HPDE6-E6E7 (cell line): ENCODE results near the gene FAM53C.
"Not testable (repeated sequence)": the region's sequence is repeated elsewhere in the genome, so short reads cannot be mapped to it uniquely, and the experiment has no call there.

Source experiments
- DNase-seq: peaks from one replicate; pipeline ENCODE4 v3.0.0; 2011; ENCODE audit warnings: missing footprints; ENCODE audit errors: extremely low spot score

The FAM53C gene

DNA sequence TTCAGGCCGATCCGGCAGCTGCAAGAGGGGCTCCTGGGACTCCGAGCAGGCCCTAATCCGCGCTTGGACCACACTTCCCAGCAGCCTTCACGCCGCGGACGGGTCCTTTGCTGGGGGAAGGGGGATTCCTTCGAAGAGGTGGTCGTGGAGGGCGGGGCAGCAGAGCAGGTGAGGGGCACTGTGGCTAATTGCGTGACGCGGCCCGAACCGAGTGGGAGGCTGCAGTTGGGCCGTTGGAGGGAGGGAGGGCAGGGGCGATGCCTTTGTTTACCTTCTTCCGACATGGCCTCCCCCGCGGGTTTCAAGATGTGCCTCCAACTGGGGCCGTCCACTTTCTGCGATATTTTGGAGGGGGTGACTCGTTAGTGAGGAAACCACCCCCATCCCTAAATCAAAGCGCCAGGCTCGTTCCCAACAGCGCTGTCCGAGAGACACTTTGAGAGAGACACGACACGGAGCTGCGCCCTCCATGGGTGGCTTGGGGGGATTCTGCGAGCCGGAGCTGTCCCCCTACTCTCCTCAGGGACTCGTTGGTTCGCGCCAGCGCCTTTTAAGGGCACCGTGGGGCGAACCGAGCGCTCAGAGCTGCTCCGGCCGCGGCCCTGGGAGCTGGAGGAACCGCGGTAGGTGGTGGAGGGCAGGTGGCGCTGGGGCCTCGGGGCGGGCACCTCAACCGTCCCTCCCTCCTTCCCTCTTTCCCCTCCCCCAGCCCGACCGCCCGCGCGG is at the start of gene FAM53C:
Gene FAM53C (plus strand): TSS at position 582 of the 726 bp plus-strand sequence. CDS start 3,070 bp downstream, outside the sequence.
- peak; percentile 79 for DNase-seq

- DNase-seq, result no peak
Measured at GRCh38 chr5:138289296-138289695, 48.8 kb upstream of the FAM53C start.

DNA sequence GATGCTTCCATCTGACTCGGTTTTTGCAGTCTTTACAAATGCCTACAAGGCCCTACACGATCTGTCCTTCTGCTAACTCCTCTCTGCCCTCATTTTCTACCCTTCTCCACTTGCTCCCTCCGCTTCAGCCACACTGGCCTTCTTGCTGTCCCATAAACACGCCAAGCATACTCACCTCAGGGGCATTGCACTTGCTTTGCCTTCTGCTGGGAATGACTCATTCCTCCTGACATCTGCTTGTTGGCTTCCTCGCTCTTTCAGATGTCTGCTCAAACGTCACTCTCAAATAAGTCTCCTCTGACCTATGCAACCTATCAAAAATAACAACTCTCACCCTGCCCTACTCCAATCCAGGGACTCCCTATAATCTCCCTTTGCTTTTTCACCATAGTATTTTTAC is 34.7 kb upstream of the FAM53C start:
- DNase-seq, result peak; percentile 41

DNA sequence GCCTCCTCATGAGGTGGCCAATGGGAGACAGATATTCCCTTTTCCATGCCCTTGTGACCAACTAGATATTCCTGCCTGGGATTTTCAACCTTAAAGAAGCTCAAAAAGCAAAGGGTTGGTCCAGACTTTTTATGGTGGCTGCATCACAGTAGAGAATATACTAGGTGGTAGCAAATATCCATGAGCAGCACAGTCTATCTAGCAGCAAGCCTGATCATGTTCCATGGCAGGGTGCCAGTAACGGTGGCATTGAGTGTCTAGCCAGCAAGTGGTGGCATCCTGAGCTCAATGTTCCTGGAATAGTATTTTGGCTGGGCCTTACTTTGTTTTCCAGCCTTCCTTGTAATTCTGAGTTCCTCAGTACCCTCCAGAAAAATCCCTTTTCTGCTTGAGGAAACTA is 32.3 kb upstream of the FAM53C start:
- DNase-seq, result peak; percentile 34

DNA sequence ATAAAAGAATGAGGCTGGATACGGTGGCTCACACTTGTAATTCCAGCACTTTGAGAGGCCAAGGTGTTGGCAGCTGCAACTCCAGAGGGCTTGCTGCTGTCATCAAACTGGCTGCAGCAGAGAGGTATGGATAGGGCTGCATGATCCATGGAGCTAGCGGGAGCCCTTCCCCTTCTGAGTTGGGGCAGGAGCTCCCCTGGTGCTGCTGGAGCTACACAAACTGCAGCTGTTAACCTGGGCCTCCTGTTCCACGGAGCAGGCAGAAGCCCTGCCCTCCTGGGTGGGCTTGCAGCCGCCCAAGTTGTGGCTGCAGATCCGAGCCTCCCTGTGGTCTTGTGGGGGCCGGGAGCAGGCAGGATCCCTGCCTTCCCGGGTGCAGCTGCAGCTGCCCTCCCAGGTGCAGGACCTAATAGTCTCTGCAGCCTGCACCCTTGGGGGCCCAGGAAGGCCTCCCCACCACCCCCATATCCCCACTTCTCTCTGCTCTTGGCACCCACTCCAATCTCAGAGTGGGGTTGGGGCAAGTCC is 22.3 kb upstream of the FAM53C start:
- DNase-seq, result no peak

GRCh38 chr5:138316355-138316754 is 21.7 kb upstream of the FAM53C start:
- no peak for DNase-seq

- not testable (repeated sequence) for DNase-seq
Measured at GRCh38 chr5:138318211-138318610, 19.9 kb upstream of the FAM53C start.

- DNase-seq, result no peak
Measured at GRCh38 chr5:138330813-138331448, 7.1 kb upstream of the FAM53C start.

DNA sequence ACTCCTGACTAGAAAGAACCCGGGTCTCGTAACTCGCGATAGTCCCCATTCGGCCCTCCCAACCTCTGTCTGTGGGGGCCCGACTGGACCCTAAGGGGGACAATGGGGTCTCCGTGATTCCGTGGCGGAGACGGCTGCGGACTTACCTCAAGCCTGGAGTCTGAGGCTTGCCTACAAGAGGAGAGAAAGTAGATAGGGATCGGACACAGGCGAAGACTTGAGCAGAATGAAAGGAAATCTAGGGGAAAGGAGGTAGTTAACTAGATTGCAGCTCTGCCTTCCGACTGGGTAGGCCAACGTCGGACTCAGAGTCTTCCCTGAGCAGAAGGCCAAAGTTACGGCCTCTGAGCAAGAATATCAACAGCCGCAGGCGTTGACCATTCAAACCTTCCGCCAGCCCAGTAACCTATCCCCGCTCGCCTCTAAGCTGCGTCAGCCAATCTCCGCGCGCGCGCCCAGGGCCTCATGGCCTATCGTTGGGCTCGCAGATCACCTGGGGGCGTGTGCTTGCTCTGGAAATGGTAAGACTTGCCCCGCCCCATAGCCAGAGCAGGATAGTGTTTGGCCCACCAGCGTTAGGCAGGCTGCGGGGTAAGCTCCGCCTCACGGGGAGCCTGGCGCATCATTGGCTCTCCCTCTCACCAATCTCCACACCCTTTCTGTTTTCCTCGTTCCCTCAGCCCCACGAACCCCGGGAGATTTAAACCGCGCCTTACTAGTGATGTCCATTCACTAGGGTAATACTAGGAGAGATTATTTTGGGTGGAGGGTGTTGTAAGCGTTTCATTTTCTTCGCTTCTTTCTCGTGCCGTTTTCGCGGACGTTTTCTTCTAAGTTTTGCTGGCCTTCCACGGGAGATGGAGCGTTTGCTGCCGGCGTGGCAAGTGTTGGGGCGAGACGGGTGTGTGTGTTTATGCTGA is 6.4 kb upstream of the FAM53C start, which contains the start of gene CDC25C:
Gene CDC25C (minus strand): TSS at position 356 of the 920 bp plus-strand sequence. CDS start 624 bp downstream, outside the sequence.
- DNase-seq, result peak; percentile 97

- peak; percentile 29 for DNase-seq
Measured at GRCh38 chr5:138334867-138335447, 3.1 kb upstream of the FAM53C start.

DNA sequence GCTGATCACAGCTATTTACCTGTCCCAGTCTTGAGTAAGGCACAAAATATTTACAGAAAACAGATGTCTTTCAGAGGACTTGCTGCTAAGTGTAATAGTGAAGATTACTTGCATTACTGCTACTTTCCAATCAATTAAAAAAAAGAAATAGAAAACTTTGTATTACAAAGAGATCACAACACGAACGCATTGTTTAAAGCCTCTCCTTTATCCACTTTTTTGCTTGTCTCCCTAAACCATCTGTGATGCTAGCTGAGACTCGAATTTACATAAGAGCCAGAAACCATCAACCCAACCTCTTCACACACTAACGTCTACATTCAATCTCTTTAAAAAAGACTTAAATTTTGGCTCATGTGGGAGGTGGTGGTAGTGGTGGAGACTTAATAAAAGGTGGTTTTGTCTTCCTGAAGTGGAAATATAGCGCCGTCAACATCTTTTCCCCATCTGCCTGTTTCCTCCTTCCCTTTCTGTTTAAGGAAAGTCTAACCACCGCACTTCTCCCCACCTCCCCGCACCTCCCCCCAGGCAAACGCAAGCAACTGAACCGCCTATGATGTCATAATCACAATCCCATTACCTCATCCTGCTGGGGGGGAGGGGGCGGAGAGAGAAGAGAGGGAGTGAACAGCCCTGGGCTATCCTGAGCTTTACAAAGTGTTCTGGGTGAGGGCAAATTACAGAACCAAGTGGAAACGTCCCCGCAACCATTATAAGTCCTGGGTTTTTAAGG is 948 bp upstream of the FAM53C start:
- DNase-seq, result peak; percentile 33

- DNase-seq, result no peak
Measured at GRCh38 chr5:138338411-138339090, 485 bp downstream of the FAM53C start.

GRCh38 chr5:138339091-138339456 is 1.0 kb downstream of the FAM53C start:
- DNase-seq, result no peak

GRCh38 chr5:138339464-138339863 is 1.4 kb downstream of the FAM53C start:
- no peak for DNase-seq

DNA sequence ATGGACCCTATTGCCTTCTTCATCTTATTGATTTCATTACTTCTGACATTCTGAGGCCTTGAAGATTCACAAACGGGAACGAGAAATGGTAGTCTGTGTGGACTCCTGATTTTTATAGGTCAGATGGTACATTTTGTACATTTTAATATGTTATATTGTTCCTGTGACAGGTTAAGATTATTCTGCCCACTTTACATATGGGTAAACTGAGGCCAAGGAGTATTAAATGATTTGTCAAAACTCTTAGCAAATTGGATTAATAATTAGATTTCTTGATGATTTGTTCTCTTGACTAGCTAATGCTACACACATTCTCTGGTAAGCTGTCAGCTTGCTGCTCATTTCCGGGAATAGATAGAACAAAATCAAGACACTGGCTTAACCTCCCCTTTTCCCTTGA is 1.9 kb downstream of the FAM53C start:
- no peak for DNase-seq

DNA sequence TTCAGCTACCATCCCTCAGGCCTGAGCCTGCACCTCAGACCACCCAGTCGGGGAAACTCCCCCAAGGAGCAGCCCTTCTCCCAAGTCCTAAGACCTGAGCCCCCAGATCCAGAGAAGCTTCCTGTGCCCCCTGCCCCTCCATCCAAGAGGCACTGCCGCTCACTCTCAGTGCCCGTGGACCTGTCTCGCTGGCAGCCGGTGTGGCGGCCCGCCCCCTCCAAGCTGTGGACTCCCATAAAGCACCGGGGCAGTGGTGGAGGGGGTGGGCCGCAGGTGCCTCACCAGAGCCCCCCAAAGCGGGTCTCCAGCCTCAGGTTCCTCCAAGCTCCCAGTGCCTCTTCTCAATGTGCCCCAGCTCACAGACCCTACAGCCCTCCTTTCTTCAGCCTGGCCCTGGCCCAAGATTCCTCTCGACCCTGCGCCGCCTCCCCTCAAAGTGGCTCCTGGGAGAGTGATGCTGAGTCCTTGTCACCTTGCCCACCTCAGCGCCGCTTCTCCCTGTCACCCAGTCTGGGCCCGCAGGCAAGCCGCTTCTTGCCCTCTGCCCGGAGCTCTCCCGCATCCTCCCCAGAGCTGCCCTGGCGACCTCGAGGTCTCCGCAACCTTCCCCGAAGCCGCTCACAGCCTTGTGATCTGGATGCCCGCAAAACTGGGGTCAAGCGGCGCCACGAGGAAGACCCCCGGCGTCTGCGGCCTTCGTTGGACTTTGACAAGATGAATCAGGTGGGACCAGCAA is 7.0 kb downstream of the FAM53C start:
- DNase-seq, result no peak

- DNase-seq, result no peak
Measured at GRCh38 chr5:138346889-138347288, 8.8 kb downstream of the FAM53C start.

- DNase-seq, result no peak
Measured at GRCh38 chr5:138349852-138350562, 11.9 kb downstream of the FAM53C start.

- no peak for DNase-seq
Measured at GRCh38 chr5:138350563-138350890, 12.5 kb downstream of the FAM53C start.
